ENCODE data around the gene TNRC18.

The TNRC18 gene

DNA sequence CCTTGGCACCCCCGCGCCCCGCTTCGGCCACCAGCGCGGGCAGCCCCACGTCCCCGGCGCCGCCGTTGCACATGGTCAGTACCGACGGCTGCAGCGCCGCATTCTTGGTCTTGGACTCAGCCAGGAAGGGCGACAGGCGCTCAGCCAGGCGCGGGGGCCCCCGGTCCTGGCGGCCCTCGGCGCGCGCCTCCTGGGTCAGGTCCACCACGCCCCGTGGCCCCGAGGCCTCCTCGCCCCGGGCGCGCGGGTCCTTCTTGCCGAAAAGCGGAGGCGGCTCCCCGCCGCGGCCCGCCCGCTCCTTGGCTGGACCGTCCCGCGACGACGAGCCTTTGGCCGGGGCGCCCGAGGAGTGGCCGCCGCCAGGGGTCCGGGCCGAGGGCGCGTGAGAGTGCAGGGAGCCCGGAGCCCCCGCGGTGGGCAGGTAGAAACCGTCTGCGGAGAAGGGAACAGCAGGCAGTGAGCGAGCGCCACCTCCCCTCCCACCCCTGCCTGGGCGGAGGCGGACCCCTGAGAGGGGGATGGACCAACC, 34.7 kb downstream of the TNRC18 start:
- no peak for DNase-seq (ENCODE audit: insufficient read length, low spot score)
- FAIRE-seq, result no peak
- TF ChIP-seq CTCF (IDR thresholded peaks at IDR 0.05; ENCODE audit: insufficient read depth, missing control alignments), result no peak

DNA sequence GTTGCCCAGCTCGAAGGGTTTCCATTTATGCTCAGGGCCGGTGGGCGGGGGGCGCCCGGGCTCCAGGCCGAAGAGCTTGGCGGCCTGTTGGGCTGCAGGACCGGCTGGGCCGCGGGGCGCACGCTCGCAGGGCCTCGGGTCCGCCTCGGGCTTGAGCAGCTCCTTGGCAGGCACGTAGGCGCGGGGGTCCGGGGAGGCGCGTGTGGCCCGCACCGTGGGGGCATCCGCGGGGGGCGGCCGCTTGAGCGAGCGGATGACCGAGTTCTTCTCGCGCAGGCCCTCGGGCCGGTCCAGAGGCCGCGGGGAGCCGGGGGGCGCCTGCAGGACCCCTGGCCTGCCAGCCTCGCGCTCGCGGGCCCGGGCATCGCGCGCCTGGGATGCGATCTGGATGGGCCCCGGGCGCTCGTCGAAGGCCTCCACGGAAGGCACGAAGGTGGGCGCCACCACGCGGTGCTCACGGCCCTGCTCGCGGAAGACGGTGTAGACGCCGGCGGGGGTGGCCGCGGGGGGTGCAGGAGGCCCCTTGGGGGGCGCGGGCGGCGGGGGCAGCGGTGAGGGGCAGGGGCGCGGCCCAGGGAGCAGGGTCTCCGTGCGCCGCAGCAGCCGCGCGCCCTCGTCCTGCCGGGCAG, 35.2 kb downstream of the TNRC18 start:
- FAIRE-seq, result no peak

GRCh38 chr7:5387711-5388245, 35.9 kb downstream of the TNRC18 start:
- no peak for DNase-seq (ENCODE audit: insufficient read length, low spot score)
- no peak for FAIRE-seq
- TF ChIP-seq CTCF (IDR thresholded peaks at IDR 0.05; ENCODE audit: insufficient read depth, missing control alignments), result no peak

More for the DNA sequence above, 35.2 kb downstream of the TNRC18 start:
- TF ChIP-seq CTCF (IDR thresholded peaks at IDR 0.05; ENCODE audit: insufficient read depth, missing control alignments), result no peak
- DNase-seq (ENCODE audit: insufficient read length, low spot score), result no peak

GRCh38 chr7:5384618-5385017, 39.0 kb downstream of the TNRC18 start:
- no peak for TF ChIP-seq CTCF (IDR thresholded peaks at IDR 0.05; ENCODE audit: insufficient read depth, missing control alignments)
- DNase-seq (ENCODE audit: insufficient read length, low spot score) (no peak), FAIRE-seq (no peak)

DNA sequence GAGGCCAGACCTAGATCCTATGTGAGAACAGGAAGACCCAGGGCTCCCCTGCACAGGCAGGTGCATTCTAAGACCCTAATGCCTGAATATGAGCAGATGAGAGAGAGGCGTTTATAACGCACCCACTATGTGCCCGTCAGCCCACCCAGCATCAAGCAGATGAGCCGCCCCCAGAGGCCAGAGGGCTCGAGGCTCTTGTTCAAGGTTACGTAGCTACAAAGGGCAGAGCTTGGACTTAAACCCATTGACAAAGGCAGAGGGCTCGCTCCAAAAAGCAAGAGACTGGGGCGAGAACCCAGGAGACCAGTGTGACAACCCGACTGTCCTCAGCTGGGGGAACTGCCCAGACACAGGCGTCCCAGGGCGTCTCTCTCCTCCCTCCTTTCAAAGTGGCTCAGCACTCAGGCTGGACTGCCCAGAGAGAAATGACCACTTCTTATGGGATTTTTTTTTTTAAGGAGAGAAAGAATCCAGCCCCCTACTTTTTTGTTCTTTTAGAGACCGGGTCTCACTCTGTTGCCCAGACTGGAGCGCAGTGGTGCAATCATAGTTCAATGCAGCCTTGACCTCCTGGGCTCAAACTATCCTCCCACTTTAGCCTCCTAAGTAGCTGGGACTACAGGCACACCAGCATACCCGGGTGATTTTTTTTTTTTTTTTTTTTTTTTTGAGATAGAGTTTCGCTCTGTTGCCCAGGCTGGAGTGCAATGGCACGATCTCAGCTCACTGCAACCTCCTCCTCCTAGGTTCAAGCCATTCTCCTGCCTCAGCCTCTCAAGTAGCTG, 40.1 kb downstream of the TNRC18 start:
- no peak for TF ChIP-seq CTCF (IDR thresholded peaks at IDR 0.05; ENCODE audit: insufficient read depth, missing control alignments)
- DNase-seq (ENCODE audit: insufficient read length, low spot score) (no peak), FAIRE-seq (no peak)

DNA sequence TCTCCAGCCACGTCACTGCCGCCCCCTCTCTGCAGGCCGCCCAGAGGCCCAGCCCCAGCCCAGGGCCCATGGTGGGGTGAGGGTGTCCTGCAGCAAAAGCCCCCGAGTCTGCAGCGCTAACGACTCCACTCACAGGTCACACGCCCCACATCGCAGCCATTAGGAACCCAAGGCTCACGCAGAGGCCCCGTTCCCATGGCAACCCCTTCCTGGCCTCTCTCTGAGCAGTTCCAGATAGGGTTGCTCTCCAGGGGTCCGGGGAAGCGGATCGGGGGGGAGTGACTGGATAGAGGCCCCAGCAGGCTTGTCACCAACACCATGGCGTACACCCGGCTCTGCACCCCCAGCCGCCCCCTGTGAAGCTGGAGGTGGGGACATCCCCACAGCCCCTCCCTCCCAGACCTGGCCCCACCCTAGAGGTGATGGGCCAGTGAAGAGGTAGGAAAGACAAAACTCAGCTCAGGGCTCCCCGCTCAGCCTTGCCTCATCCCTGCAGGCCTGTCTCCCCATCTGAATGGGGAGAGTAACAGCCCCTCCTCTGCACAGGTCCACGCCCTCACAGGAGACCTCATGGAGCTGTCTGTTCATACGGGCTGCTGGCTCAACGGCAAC, 41.2 kb downstream of the TNRC18 start:
- no peak for DNase-seq (ENCODE audit: insufficient read length, low spot score)
- no peak for FAIRE-seq
- TF ChIP-seq CTCF (IDR thresholded peaks at IDR 0.05; ENCODE audit: insufficient read depth, missing control alignments), result no peak
